Osteocyte (in vitro differentiated cells): ENCODE measurements around the gene CELF5. TPM values are rescaled to one million over a fixed set of nuclear protein-coding genes. Genes with fewer than 3 reads are reported as not detected.

Experiments used
- DNase-seq: peaks from one replicate; pipeline ENCODE4 v3.0.0; 2021; ENCODE audit warnings: mixed read lengths; ENCODE audit not compliant: unreplicated experiment; ENCODE audit errors: extremely low spot score
- H3K27ac Mint-ChIP-seq: one replicate; pipeline ENCODE4 v1.8.0; 2021; ENCODE audit warnings: mild to moderate bottlenecking, mixed read lengths; ENCODE audit not compliant: unreplicated experiment
- H3K27me3 Mint-ChIP-seq: one replicate; pipeline ENCODE4 v1.8.0; 2021; ENCODE audit warnings: mixed read lengths; ENCODE audit not compliant: unreplicated experiment
- H3K36me3 Mint-ChIP-seq: one replicate; pipeline ENCODE4 v1.8.0; 2021; ENCODE audit warnings: mixed read lengths; ENCODE audit not compliant: unreplicated experiment
- H3K4me1 Mint-ChIP-seq: one replicate; pipeline ENCODE4 v1.8.0; 2021; ENCODE audit warnings: mixed read lengths; ENCODE audit not compliant: unreplicated experiment
- H3K4me3 Mint-ChIP-seq: one replicate; pipeline ENCODE4 v1.8.0; 2021; ENCODE audit warnings: mild to moderate bottlenecking, moderate library complexity, mixed read lengths; ENCODE audit not compliant: unreplicated experiment
- H3K9me3 Mint-ChIP-seq: one replicate; pipeline ENCODE4 v1.8.0; 2021; ENCODE audit warnings: mixed read lengths; ENCODE audit not compliant: unreplicated experiment
- total RNA-seq: library from RNA; stranded (reverse); gene quantifications from 2 replicates; pipeline ENCODE4 v1.2.1, GENCODE V29; 2021
- TF ChIP-seq, protein P1 (sequence below): fragments of 200-600 bp; sonication (generic); IDR thresholded peaks from 2 replicates; pipeline ENCODE4 v1.5.0; 2021; ENCODE audit warnings: antibody characterized with exemption, mild to moderate bottlenecking, moderate library complexity

Gene CELF5
- total RNA-seq, 1 donor from 2014 or later = 0.16 TPM

DNA sequence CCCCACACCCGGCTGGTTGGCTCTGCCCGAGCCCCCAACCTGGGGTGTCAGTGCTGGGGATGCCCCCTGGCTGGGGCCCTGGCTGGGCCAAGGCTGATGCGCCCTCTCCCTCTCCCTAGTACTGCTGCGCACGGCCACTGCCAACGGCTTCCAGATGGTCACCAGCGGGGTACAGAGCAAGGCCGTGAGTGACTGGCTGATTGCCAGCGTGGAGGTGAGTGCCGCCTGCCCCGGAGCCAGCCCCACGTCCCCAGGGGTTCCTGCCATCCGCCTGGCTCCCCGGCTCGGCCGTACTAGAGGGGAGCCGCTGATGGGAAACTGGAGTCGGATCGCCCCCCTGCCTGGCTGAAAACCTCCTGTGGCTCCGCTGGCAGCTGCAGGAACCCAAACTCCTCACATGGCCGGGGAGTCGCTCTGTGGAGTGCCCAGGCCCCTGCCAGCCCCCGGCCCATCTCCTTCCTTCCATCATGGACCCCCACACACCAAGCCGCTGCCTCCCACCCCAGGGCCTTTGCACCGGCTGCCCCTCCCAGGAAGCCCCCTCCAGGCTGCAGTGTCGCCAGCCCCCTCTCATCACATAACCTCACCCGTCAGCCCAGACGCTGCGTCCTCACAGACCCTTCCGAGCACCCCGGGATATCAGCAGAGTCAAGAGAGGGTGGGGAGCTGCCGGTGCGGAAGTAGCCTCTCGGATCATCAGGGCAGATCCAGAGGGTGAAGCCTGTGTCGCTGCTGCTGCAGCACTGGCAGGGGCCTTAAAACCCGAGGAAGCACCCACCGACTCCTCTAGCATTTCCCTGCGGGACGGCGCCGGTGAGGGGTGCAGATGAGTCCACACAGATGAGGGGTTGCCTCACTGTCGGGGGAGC is 28.2 kb upstream of the CELF5 start:
- TF ChIP-seq, protein P1, sequence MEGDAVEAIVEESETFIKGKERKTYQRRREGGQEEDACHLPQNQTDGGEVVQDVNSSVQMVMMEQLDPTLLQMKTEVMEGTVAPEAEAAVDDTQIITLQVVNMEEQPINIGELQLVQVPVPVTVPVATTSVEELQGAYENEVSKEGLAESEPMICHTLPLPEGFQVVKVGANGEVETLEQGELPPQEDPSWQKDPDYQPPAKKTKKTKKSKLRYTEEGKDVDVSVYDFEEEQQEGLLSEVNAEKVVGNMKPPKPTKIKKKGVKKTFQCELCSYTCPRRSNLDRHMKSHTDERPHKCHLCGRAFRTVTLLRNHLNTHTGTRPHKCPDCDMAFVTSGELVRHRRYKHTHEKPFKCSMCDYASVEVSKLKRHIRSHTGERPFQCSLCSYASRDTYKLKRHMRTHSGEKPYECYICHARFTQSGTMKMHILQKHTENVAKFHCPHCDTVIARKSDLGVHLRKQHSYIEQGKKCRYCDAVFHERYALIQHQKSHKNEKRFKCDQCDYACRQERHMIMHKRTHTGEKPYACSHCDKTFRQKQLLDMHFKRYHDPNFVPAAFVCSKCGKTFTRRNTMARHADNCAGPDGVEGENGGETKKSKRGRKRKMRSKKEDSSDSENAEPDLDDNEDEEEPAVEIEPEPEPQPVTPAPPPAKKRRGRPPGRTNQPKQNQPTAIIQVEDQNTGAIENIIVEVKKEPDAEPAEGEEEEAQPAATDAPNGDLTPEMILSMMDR = no peak
- DNase-seq = no peak
- Mint-ChIP-seq H3K4me3 (no peak overlapping the region), H3K27me3 (no peaks in the 10 kb centered on the region), H3K4me1 (no peaks in the 10 kb centered on the region), H3K9me3 (no peaks in the 10 kb centered on the region), H3K27ac (no peak overlapping the region), H3K36me3 (peaks cover 6% of the 10 kb centered on the region)

DNA sequence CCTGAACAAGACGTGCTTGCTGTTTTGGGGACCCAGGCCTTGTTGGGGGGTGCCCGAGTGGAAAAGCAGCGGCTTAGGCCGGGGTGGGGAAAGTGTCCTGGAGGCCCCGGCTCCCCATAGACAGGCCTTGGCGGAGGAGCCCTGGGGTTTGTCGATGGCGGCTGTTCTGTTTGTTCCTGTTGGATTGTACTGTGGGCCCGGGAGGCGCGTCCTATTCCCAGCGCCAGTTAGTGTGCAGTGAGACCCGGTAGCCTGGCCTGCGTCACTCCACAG is 27.6 kb upstream of the CELF5 start:
- H3K4me3 Mint-ChIP-seq = no peak overlapping the region
- TF ChIP-seq, protein P1 = no peak
- no peaks in the 10 kb centered on the region for H3K4me1 Mint-ChIP-seq
- H3K9me3 Mint-ChIP-seq = no peaks in the 10 kb centered on the region
- no peak overlapping the region for H3K27ac Mint-ChIP-seq
- H3K36me3 Mint-ChIP-seq = peaks cover 6% of the 10 kb centered on the region
- H3K27me3 Mint-ChIP-seq = no peaks in the 10 kb centered on the region
- DNase-seq = no peak

DNA sequence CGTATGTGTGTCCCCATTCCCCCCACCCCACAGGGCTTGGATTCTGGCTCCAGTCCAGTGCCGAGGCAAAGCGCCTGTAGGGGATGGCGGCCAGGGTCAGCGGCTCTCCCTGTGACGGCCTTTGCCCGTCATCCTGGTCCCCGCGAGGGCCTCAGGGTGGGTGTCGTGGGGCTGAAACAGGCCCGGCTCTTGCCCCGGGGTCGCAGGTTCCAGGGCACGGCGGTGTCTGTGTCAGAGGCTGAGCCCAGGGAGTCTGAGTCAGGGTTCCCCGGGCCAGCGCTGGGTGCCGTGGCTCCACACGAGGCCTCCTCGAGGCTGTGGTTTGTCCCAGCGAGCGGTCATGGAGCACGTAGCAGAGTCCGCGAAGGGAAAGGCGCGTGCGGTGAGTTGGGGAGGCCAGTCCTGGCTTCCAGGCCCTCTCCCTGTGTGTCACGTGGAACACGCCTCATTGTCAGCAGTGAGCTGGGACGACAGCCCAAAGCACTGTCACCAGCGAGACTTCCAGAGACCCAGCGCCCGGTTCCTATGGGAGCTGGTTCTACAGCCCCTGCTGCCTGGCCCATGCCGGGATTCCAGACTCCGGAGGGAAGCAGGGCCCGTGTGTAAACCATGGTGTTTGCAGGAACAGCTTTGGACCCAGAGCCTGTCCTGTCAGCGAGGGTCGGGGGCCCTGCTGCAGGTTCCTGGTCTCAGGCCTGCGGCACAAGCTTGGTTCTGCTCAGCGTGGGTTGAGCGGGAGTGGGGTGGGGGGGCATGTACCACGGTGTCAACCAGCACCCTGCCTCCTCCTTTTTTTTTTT is 25.4 kb upstream of the CELF5 start:
- no peaks in the 10 kb centered on the region for H3K9me3 Mint-ChIP-seq
- no peaks in the 10 kb centered on the region for H3K27me3 Mint-ChIP-seq
- TF ChIP-seq, protein P1 = no peak
- peaks cover 4% of the 10 kb centered on the region for H3K36me3 Mint-ChIP-seq
- DNase-seq = no peak
- H3K4me3 Mint-ChIP-seq = no peak overlapping the region
- no peak overlapping the region for H3K27ac Mint-ChIP-seq
- no peaks in the 10 kb centered on the region for H3K4me1 Mint-ChIP-seq

DNA sequence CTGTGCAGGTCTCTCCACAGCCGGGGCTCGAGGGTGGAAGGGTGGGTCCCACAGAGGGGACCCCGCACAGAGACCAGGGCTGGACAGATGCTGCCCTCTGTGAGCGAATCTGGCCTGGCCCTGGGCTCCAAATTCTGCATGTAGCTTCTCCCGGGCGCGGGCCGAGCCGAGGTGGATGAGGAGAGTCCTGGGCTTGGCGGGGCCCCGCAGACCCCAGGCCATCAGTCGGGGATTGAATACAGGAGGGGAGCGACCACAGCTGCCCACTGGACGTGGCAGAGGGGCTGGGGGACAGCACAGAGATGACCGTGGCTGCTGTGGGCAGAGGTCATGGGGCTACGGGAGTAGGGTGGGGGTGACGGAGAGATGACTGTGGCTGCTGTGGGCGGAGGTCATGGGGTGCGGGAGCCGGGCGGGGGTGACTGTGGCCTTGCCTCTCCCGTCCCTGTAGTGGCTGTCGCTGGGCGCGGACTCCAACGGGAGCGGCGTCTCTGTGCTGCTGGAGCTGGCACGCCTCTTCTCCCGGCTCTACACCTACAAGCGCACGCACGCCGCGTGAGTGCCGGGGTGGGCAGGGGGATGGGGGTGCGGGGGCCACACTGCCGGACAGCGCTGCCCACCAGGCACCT is 23.3 kb upstream of the CELF5 start:
- DNase-seq = no peak
- Mint-ChIP-seq H3K27me3 (no peaks in the 10 kb centered on the region), H3K36me3 (no peaks in the 10 kb centered on the region), H3K4me1 (no peaks in the 10 kb centered on the region), H3K27ac (no peak overlapping the region), H3K4me3 (no peak overlapping the region), H3K9me3 (no peaks in the 10 kb centered on the region)
- TF ChIP-seq, protein P1 = no peak

DNA sequence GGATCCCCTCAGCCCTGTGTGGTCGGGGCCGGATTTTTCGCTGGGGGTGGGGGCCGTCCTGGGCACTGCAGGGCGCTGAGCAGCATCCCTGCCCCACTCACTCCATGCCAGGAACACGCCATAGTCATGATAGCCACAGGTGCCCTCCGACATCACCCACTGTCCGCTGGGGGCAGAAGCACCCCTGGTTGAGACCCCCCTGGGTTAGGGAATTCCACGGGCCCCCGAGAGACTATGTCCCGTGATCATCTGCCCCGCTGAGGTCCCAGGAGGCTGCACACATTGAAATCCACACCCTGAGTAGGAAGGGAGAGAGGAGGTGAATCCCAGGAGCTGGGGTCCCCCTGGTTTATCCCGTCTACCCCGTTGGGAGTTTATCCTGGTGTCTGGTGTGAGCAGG is 22.6 kb upstream of the CELF5 start:
- Mint-ChIP-seq H3K36me3 (no peaks in the 10 kb centered on the region), H3K4me1 (no peaks in the 10 kb centered on the region), H3K9me3 (no peaks in the 10 kb centered on the region), H3K27me3 (no peaks in the 10 kb centered on the region), H3K27ac (no peak overlapping the region), H3K4me3 (no peak overlapping the region)
- TF ChIP-seq, protein P1 = no peak
- no peak for DNase-seq
